SK-N-MC (cell line): Measurements from ENCODE around the gene NHLH2.

Experiments
- EZH2 ChIP-seq: fragments of 200-600 bp; sonication (generic); IDR thresholded peaks from one replicate; pipeline ENCODE4 v1.6.1; 2017; ENCODE audit warnings: antibody characterized with exemption
- FOXP2 ChIP-seq: optimal IDR thresholded peaks from 2 replicates; pipeline ENCODE3; 2011; ENCODE audit warnings: mild to moderate bottlenecking, moderate library complexity; ENCODE audit not compliant: insufficient read depth; ENCODE audit errors: extremely low read length, control extremely low read depth
- POLR2AphosphoS5 ChIP-seq: IDR thresholded peaks from 2 replicates; pipeline ENCODE4 v1.6.1; 2012; ENCODE audit warnings: mild to moderate bottlenecking, low read depth, low read length, borderline replicate concordance

DNA sequence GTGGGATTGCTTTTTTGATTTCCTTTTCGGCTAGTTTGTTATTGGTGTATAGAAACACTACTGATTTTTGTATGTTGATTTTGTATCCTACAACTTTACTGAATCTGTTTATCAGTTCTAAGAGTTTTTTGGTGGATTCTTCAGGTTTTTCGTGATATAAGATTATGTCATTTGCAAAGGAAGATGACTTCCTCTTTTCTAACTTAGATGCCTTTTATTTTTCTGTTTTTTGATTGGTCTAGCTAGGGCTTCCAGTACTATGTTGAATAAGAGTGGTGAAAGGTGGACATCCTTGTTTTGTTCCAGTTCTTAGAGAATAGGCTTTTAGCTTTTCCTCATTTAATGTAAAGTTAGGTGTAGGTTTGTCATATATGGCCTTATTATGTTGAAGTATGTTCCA is 13.1 kb upstream of the NHLH2 start:
- TF ChIP-seq EZH2 (no peak), POLR2AphosphoS5 (no peak), FOXP2 (no peak)
